Fibroblast of skin of left quadriceps (primary cell): ENCODE data around the gene C12orf57.
A peak's percentile ranks its signal among the peaks of the same experiment; 100 is the strongest.
"Not testable (repeated sequence)": the region's sequence is repeated elsewhere in the genome, so short reads cannot be mapped to it uniquely, and the experiment has no call there.

Experiments used
- DNase-seq, 2 experiments: peaks; one replicate each; pipeline ENCODE4 v3.0.0-alpha.2; 2013; ENCODE audit warnings: low read depth in 2 of 2

C12orf57 gene

GRCh38 chr12:6943722-6944380 is at the start of gene C12orf57, which contains the start of gene RNU7-1:
C12orf57 (plus strand) TSS chr12:6944022; CDS start chr12:6944122, 100 bp downstream.
RNU7-1 (plus strand) TSS chr12:6943816.
- DNase-seq, result peak; percentile 89

- no peak for DNase-seq
These were observed 49.5 kb upstream of the C12orf57 start for GRCh38 chr12:6894321-6894720.

GRCh38 chr12:6896846-6897435 is 46.9 kb upstream of the C12orf57 start:
- DNase-seq, result no peak

- DNase-seq, result no peak
These were observed 44.4 kb upstream of the C12orf57 start for GRCh38 chr12:6899427-6899826.

GRCh38 chr12:6899837-6900519 is 43.8 kb upstream of the C12orf57 start:
- DNase-seq, result no peak

- no peak for DNase-seq
These were observed 41.4 kb upstream of the C12orf57 start for GRCh38 chr12:6902448-6902847.

GRCh38 chr12:6903722-6904121 is 40.1 kb upstream of the C12orf57 start:
- no peak for DNase-seq

- DNase-seq, result peak; percentile 90
These were observed 39.2 kb upstream of the C12orf57 start, which contains the start of gene LRRC23 for GRCh38 chr12:6904280-6905276. LRRC23 (plus strand) TSS chr12:6904822; CDS start chr12:6905634, 812 bp downstream.

- DNase-seq, result no peak
These were observed 38.3 kb upstream of the C12orf57 start for GRCh38 chr12:6905414-6906040.

GRCh38 chr12:6908141-6908540 is 35.7 kb upstream of the C12orf57 start:
- not testable (repeated sequence) for DNase-seq

GRCh38 chr12:6909421-6910145 is 34.2 kb upstream of the C12orf57 start:
- no peak for DNase-seq

- DNase-seq, result no peak
These were observed 31.5 kb upstream of the C12orf57 start for GRCh38 chr12:6912164-6912935.

GRCh38 chr12:6914246-6914946 is 29.4 kb upstream of the C12orf57 start, which contains the start of gene ENO2:
ENO2 (plus strand) TSS chr12:6914580; CDS start chr12:6915833, 1,253 bp downstream.
- no peak for DNase-seq

GRCh38 chr12:6914947-6915788 is 28.7 kb upstream of the C12orf57 start:
- DNase-seq, result no peak

GRCh38 chr12:6915789-6916285 is 28.0 kb upstream of the C12orf57 start:
- DNase-seq, result no peak

- no peak for DNase-seq
These were observed 27.2 kb upstream of the C12orf57 start for GRCh38 chr12:6916426-6917200.
